WTC11 (cell line): ENCODE measurements around the gene PRIM2.

Source experiments
- ATF3 ChIP-seq: sonication (generic); formaldehyde crosslinking; conservative IDR thresholded peaks from 2 replicates; pipeline ENCODE4 v1.8.1; 2022; ENCODE audit warnings: mild to moderate bottlenecking, missing genetic modification reagents
- CREB1 ChIP-seq: sonication (generic); formaldehyde crosslinking; IDR thresholded peaks from 2 replicates; pipeline ENCODE4 v1.8.0; 2023; ENCODE audit warnings: mild to moderate bottlenecking, missing genetic modification reagents
- CTCF ChIP-seq: fragments of 200-600 bp; IDR thresholded peaks from 2 replicates; pipeline ENCODE4 v1.8.0; 2022; ENCODE audit warnings: antibody characterized with exemption
- FOXP1 ChIP-seq: sonication (generic); formaldehyde crosslinking; IDR thresholded peaks from 2 replicates; pipeline ENCODE4 v1.8.0; 2022; ENCODE audit warnings: missing genetic modification reagents, mild to moderate bottlenecking, moderate library complexity, borderline replicate concordance
- GTF2I ChIP-seq: fragments of 250-450 bp; sonication (Bioruptor Pico); conservative IDR thresholded peaks from 2 replicates; pipeline ENCODE4 v1.4.0; 2021; ENCODE audit warnings: mild to moderate bottlenecking
- MAX ChIP-seq: sonication (generic); formaldehyde crosslinking; IDR thresholded peaks from 2 replicates; pipeline ENCODE4 v1.8.0; 2022; ENCODE audit warnings: mild to moderate bottlenecking, missing genetic modification reagents
- MLX ChIP-seq: sonication (generic); formaldehyde crosslinking; IDR thresholded peaks from 2 replicates; pipeline ENCODE4 v1.8.1; 2023; ENCODE audit warnings: mild to moderate bottlenecking, missing genetic modification reagents, moderate library complexity
- PRDM15 ChIP-seq: sonication (generic); formaldehyde crosslinking; IDR thresholded peaks from 2 replicates; pipeline ENCODE4 v1.8.0; 2022; ENCODE audit warnings: missing genetic modification reagents
- STAT6 ChIP-seq: sonication (generic); formaldehyde crosslinking; conservative IDR thresholded peaks from 2 replicates; pipeline ENCODE4 v1.8.1; 2023; ENCODE audit warnings: mild to moderate bottlenecking, low read depth, missing genetic modification reagents, moderate library complexity
- ZMAT4 ChIP-seq: fragments of 250-450 bp; sonication (Bioruptor Pico); IDR thresholded peaks from 2 replicates; pipeline ENCODE4 v1.9.0; 2021; ENCODE audit warnings: mild to moderate bottlenecking
- ZNF121 ChIP-seq: sonication (generic); formaldehyde crosslinking; IDR thresholded peaks from 2 replicates; pipeline ENCODE4 v1.8.0; 2023; ENCODE audit warnings: missing genetic modification reagents
- ZNF232 ChIP-seq: sonication (generic); formaldehyde crosslinking; IDR thresholded peaks from 2 replicates; pipeline ENCODE4 v1.8.0; 2022; ENCODE audit warnings: mild to moderate bottlenecking, missing genetic modification reagents
- ZNF281 ChIP-seq: sonication (generic); formaldehyde crosslinking; IDR thresholded peaks from 2 replicates; pipeline ENCODE4 v1.8.0; 2023; ENCODE audit warnings: mild to moderate bottlenecking, missing genetic modification reagents
- ZNF512 ChIP-seq: sonication (generic); formaldehyde crosslinking; IDR thresholded peaks from 2 replicates; pipeline ENCODE4 v1.8.1; 2022; ENCODE audit warnings: missing genetic modification reagents, borderline replicate concordance

GRCh38 chr6:57324538-57324937 lies 7.1 kb downstream of the PRIM2 start:
- TF ChIP-seq CTCF (no peak), CREB1 (CRISPR knock-in tag) (no peak), GTF2I (no peak), ATF3 (CRISPR knock-in tag) (no peak), MLX (CRISPR knock-in tag) (no peak), PRDM15 (no peak), STAT6 (CRISPR knock-in tag) (no peak), ZNF121 (CRISPR knock-in tag) (no peak), ZNF232 (CRISPR knock-in tag) (no peak), MAX (CRISPR knock-in tag) (no peak), ZNF512 (CRISPR knock-in tag) (no peak), ZNF281 (CRISPR knock-in tag) (no peak), ZMAT4 (CRISPR knock-in tag) (no peak), FOXP1 (no peak)
